Sigmoid colon (tissue), 7 donors: ENCODE data around the gene XKR3. TPM values are rescaled to one million over a fixed set of nuclear protein-coding genes. Genes with fewer than 3 reads are reported as not detected.

ENCODE experiments used
- DNase-seq: peaks from one replicate; pipeline ENCODE4 v3.0.0-alpha.2; 2019
- H3K27ac ChIP-seq, 4 donors: fragments of 200-600 bp; sonication (generic); one replicate each; pipeline ENCODE4 v1.5.1; 2016 to 2019; ENCODE audit warnings: mild to moderate bottlenecking in 1 of 4
- H3K27me3 ChIP-seq, 3 donors: fragments of 200-600 bp; sonication (generic); one replicate each; pipeline ENCODE4 v1.5.1; 2019; ENCODE audit warnings: mild to moderate bottlenecking in 1 of 3
- H3K36me3 ChIP-seq, 4 donors: fragments of 200-600 bp; sonication (generic); one replicate each; pipeline ENCODE4 v1.5.1; 2016 to 2019
- H3K4me1 ChIP-seq, 4 donors: fragments of 200-600 bp; sonication (generic); one replicate each; pipeline ENCODE4 v1.5.1; 2017 to 2019
- H3K4me3 ChIP-seq, 4 donors: fragments of 200-600 bp; sonication (generic); one replicate each; pipeline ENCODE4 v1.5.1; 2017 to 2019; ENCODE audit warnings: mild to moderate bottlenecking in 2 of 4, moderate library complexity in 1 of 4
- H3K9me3 ChIP-seq, 4 donors: fragments of 200-600 bp in 3 of 4; sonication (generic) in 3 of 4; one replicate each; pipeline versions ENCODE4 v1.5.1 to v1.6.1; 2013 to 2019
- EP300 ChIP-seq, 4 donors: sonication (generic); formaldehyde crosslinking; IDR thresholded peaks; one replicate each; pipeline ENCODE4 v1.6.1; 2017; ENCODE audit warnings: antibody characterized with exemption in 4 of 4
- POLR2A ChIP-seq, 2 donors: fragments of 450-650 bp; IDR thresholded peaks; one replicate each; pipeline ENCODE4 v1.6.1; 2016; ENCODE audit warnings: antibody characterized with exemption in 2 of 2, mild to moderate bottlenecking in 2 of 2, moderate library complexity in 2 of 2
- POLR2AphosphoS5 ChIP-seq, 4 donors: sonication (generic); formaldehyde crosslinking; IDR thresholded peaks; one replicate each; pipeline ENCODE4 v1.6.1; 2017; ENCODE audit warnings: antibody characterized with exemption in 4 of 4
- WGBS, 2 donors: extraction: QIAGEN DNeasy Blood & Tissue Kit; methylation state at CpG; one replicate each; pipeline ENCODE4 v1.1.7; 2013; 5-methylcytosine and 5-hydroxymethylcytosine counted together
- intact Hi-C: fragments of 100-400 bp; cut with DNase I; formaldehyde crosslinking; loops from one replicate; pipeline ENCODE4 v1.15.1; 2023
- polyA plus RNA-seq, 3 donors: library from polyadenylated mRNA; stranded (reverse); fragments of 200-250 nt; gene quantifications; one replicate each; pipeline ENCODE4 v1.2.3, GENCODE V29; 2013
- total RNA-seq, 4 donors: library from RNA; depleted of rRNA; stranded (reverse); fragments of >200 nt; gene quantifications; one replicate each; pipeline ENCODE4 v1.1.0, GENCODE V29; 2016
- TF ChIP-seq, protein P1 (sequence below), 4 experiments: fragments of 450-650 bp in 3 of 4; fragments of 200-600 bp in 1 of 4; IDR thresholded peaks; one replicate each; pipeline ENCODE4 v1.5.1; 2016 to 2019; ENCODE audit warnings: antibody characterized with exemption in 4 of 4, mild to moderate bottlenecking in 3 of 4, moderate library complexity in 2 of 4
- donor health status: healthy with polysubstance abuse.
- donor health status: Bipolar disorder and iron deficiency.
- donor health status: healthy.

The XKR3 gene
- total and polyA plus RNA-seq, 7 donors = 0.60 TPM; not detected in 6

DNA sequence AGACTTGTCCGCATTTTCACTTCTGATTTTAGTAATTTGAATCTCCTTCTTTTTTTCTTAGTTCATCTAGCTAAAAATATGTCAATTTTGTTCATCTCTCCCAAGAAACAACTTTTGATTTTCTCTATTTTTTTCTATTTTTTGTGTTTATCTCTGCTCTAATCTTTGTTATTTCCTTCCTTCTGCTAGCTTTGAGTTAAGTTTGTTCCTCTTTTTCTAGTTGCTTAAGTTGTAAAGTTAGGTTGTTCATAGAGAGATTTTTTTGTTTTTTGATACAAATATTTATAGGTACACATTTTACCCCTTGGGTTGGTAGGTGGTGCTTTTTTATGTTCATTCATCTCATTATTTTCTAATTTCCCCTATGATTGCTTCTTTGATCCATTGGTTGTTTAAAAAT is 22.1 kb upstream of the XKR3 start:
- Histone ChIP-seq H3K9me3 (peaks cover 0 to 11% (median 0%) of the 10 kb centered on the region in 4 donors), H3K36me3 (no peaks in the 10 kb centered on the region), H3K4me3 (no peak overlapping the region), H3K4me1 (no peaks in the 10 kb centered on the region), H3K27ac (no peak overlapping the region), H3K27me3 (no peaks in the 10 kb centered on the region)
- TF ChIP-seq, protein P1, sequence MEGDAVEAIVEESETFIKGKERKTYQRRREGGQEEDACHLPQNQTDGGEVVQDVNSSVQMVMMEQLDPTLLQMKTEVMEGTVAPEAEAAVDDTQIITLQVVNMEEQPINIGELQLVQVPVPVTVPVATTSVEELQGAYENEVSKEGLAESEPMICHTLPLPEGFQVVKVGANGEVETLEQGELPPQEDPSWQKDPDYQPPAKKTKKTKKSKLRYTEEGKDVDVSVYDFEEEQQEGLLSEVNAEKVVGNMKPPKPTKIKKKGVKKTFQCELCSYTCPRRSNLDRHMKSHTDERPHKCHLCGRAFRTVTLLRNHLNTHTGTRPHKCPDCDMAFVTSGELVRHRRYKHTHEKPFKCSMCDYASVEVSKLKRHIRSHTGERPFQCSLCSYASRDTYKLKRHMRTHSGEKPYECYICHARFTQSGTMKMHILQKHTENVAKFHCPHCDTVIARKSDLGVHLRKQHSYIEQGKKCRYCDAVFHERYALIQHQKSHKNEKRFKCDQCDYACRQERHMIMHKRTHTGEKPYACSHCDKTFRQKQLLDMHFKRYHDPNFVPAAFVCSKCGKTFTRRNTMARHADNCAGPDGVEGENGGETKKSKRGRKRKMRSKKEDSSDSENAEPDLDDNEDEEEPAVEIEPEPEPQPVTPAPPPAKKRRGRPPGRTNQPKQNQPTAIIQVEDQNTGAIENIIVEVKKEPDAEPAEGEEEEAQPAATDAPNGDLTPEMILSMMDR (IDR thresholded peaks at IDR 0.05) = no peak
- TF ChIP-seq POLR2AphosphoS5 (IDR thresholded peaks at IDR 0.05) = no peak
- no peak for DNase-seq
- intact Hi-C loops = no loop called here
- 48 to 87% methylated on average over 1 of the region's 1 CpG for WGBS, 2 donors

DNA sequence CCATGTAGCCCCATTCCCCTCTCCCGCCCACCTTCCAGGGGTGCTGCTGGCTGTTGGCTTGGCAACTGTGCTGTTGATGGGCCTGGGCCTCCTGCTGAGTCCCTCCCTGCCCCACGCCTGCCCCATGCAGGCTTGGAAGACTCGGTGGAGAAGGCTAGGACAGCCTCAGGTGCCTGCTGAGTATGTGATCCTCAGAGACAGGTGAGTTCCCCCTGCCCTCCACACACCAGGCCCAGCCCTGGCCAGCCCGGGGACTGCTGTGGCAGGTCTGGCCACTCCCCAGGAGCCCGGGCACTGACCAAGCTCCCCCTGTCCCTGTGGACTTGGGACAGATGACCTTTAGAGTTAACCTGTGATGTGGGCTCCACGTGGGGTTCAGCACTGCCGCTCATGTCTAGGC is 20.7 kb upstream of the XKR3 start:
- TF ChIP-seq POLR2A (IDR thresholded peaks at IDR 0.05) (no peak), EP300 (IDR thresholded peaks at IDR 0.05) (no peak), POLR2AphosphoS5 (IDR thresholded peaks at IDR 0.05) (no peak)
- TF ChIP-seq, protein P1 (IDR thresholded peaks at IDR 0.05) = no peak
- no peak for DNase-seq
- Histone ChIP-seq H3K27me3 (no peaks in the 10 kb centered on the region), H3K27ac (no peak overlapping the region), H3K9me3 (peaks cover 0 to 11% (median 0%) of the 10 kb centered on the region in 4 donors), H3K4me3 (no peak overlapping the region), H3K4me1 (no peaks in the 10 kb centered on the region), H3K36me3 (no peaks in the 10 kb centered on the region)
- 77 to 81% methylated on average over 7 of the region's 7 CpGs for WGBS, 2 donors
- intact Hi-C loops = no loop called here

DNA sequence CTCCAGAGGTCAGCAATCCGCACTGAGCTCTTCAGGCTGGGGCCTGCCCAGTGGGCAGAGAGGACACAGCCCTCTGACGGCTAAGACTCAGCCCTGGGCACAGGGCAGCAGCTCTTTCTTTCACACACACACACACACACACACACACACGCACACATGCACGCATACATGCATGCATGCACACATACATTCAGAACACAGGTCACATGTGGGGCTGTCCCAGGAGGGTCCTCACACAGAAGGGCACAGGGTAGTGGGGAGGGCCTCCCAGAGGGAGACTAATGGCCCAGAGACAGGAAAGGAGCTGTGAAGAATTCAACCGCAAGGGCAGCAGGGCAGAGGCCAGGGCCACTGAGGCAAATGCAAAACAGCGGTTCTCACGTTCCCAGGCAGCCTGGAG is 20.3 kb upstream of the XKR3 start:
- no peak overlapping the region for H3K27ac ChIP-seq
- no peaks in the 10 kb centered on the region for H3K27me3 ChIP-seq
- intact Hi-C loops = no loop called here
- no peak for DNase-seq
- no peaks in the 10 kb centered on the region for H3K4me1 ChIP-seq
- no peaks in the 10 kb centered on the region for H3K36me3 ChIP-seq
- TF ChIP-seq POLR2AphosphoS5 (IDR thresholded peaks at IDR 0.05) (no peak), EP300 (IDR thresholded peaks at IDR 0.05) (no peak), POLR2A (IDR thresholded peaks at IDR 0.05) (no peak)
- TF ChIP-seq, protein P1 (IDR thresholded peaks at IDR 0.05) = no peak
- H3K4me3 ChIP-seq = no peak overlapping the region
- 80 to 83% methylated on average over 7 of the region's 7 CpGs for WGBS, 2 donors
- peaks cover 0 to 11% (median 0%) of the 10 kb centered on the region in 4 donors for H3K9me3 ChIP-seq

DNA sequence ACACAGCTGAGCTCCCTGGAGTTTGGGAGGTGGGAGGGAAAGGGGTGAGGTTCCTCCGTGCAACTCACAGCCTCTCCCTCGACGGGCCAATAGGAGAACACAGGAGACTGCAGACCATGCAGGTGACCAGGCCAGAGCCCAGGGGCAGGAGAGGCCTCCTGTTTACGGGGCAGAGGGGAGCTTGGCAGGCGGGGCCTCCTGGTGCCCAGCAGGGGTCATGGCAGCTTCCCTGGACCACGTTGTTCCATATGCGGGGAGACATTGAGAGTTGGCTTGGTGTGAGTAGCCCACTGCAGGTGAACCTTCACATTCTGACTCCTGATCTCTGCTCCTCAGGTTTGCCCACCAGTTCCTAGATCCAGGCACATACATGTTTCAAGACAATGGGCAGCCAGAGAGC is 19.3 kb upstream of the XKR3 start:
- TF ChIP-seq POLR2AphosphoS5 (IDR thresholded peaks at IDR 0.05) (no peak), POLR2A (IDR thresholded peaks at IDR 0.05) (no peak), EP300 (IDR thresholded peaks at IDR 0.05) (no peak)
- TF ChIP-seq, protein P1 (IDR thresholded peaks at IDR 0.05) = no peak
- H3K4me1 ChIP-seq = no peaks in the 10 kb centered on the region
- H3K36me3 ChIP-seq = no peaks in the 10 kb centered on the region
- H3K27ac ChIP-seq = no peak overlapping the region
- intact Hi-C loops = no loop called here
- WGBS, 2 donors = 86 to 88% methylated on average over 7 of the region's 7 CpGs
- no peaks in the 10 kb centered on the region for H3K27me3 ChIP-seq
- H3K4me3 ChIP-seq = no peak overlapping the region
- DNase-seq = no peak
- peaks cover 0 to 11% (median 0%) of the 10 kb centered on the region in 4 donors for H3K9me3 ChIP-seq

DNA sequence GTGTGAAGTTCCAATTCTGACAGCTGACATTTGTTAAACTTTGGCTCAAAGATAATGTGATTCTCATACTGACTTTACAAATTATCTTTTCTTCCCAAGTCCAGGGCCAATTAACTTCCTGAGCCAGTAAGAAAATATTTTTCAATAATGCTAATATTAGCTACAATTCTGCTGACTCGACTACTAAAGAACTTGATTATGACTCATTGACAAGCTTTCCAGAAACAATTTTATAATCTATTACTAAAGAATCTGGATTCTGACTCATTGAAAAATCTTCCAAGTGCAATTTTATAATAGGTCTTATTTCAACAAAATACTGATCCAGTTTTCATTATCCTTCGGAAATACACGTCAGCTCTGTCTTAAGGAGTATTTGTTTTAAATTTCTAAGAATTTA is 12.9 kb upstream of the XKR3 start:
- 90 to 92% methylated on average over 3 of the region's 3 CpGs for WGBS, 2 donors
- no peak overlapping the region for H3K4me3 ChIP-seq
- no peak for TF ChIP-seq POLR2A (IDR thresholded peaks at IDR 0.05)
- TF ChIP-seq EP300 (IDR thresholded peaks at IDR 0.05) = no peak
- TF ChIP-seq, protein P1 (IDR thresholded peaks at IDR 0.05) = no peak
- no peak for TF ChIP-seq POLR2AphosphoS5 (IDR thresholded peaks at IDR 0.05)
- intact Hi-C loops = no loop called here
- H3K4me1 ChIP-seq = no peaks in the 10 kb centered on the region
- DNase-seq = no peak
- no peak overlapping the region for H3K27ac ChIP-seq
- no peaks in the 10 kb centered on the region for H3K27me3 ChIP-seq
- peaks cover 0 to 2% (median 0%) of the 10 kb centered on the region in 4 donors for H3K9me3 ChIP-seq
- H3K36me3 ChIP-seq = no peaks in the 10 kb centered on the region
